GM23338 (cell line): Measurements from ENCODE around the gene PCDHAC2. TPM values are rescaled to one million over a fixed set of nuclear protein-coding genes. Genes with fewer than 3 reads are reported as not detected.

ENCODE experiments used
- ATAC-seq: fragments of 200-7000 bp; cut with Tn5 transposase; 3 replicates; pipeline ENCODE4 v1.9.1; 2020
- DNase-seq: peaks from one replicate; pipeline ENCODE4 v3.0.0-alpha.2; 2015; ENCODE audit warnings: low spot score
- H2AFZ ChIP-seq: fragments of 200-600 bp; sonication (generic); 2 replicates; pipeline ENCODE4 v1.8.0; 2016; ENCODE audit warnings: antibody characterized with exemption, mild to moderate bottlenecking, moderate library complexity
- H3F3A ChIP-seq: fragments of 200-600 bp; sonication (generic); replicated peaks from 2 replicates; pipeline ENCODE4 v1.8.0; 2017; ENCODE audit warnings: antibody characterized with exemption, mixed run types, low read depth
- H3K27ac ChIP-seq: fragments of 200-600 bp; sonication (generic); 2 replicates; pipeline ENCODE4 v1.6.1; 2016; ENCODE audit warnings: low read depth
- H3K27me3 ChIP-seq: fragments of 200-600 bp; sonication (generic); 2 replicates; pipeline ENCODE4 v1.8.0; 2016; ENCODE audit warnings: mild to moderate bottlenecking, mixed run types, moderate library complexity; ENCODE audit not compliant: insufficient read depth
- H3K36me3 ChIP-seq: fragments of 200-600 bp; sonication (generic); 2 replicates; pipeline ENCODE4 v1.8.0; 2016; ENCODE audit warnings: mild to moderate bottlenecking; ENCODE audit not compliant: insufficient read depth
- H3K4me1 ChIP-seq: fragments of 200-600 bp; sonication (generic); 2 replicates; pipeline ENCODE4 v1.8.0; 2016; ENCODE audit warnings: mild to moderate bottlenecking, moderate library complexity; ENCODE audit not compliant: insufficient read depth
- H3K4me2 ChIP-seq: fragments of 200-600 bp; sonication (generic); 2 replicates; pipeline ENCODE4 v1.7.1; 2017; ENCODE audit warnings: mixed run types
- H3K4me3 ChIP-seq: fragments of 200-600 bp; sonication (generic); 2 replicates; pipeline ENCODE4 v1.6.1; 2016; ENCODE audit warnings: mixed run types
- H3K79me2 ChIP-seq: fragments of 200-600 bp; sonication (generic); replicated peaks from 2 replicates; pipeline ENCODE4 v1.8.0; 2017; ENCODE audit warnings: mild to moderate bottlenecking; ENCODE audit not compliant: insufficient read depth
- H3K9me2 ChIP-seq: fragments of 200-600 bp; sonication (generic); 2 replicates; pipeline ENCODE4 v1.8.0; 2017; ENCODE audit not compliant: insufficient read depth
- H4K20me1 ChIP-seq: fragments of 200-600 bp; sonication (generic); replicated peaks from 2 replicates; pipeline ENCODE4 v1.8.0; 2017; ENCODE audit warnings: mild to moderate bottlenecking; ENCODE audit not compliant: insufficient read depth
- H3K27ac Mint-ChIP-seq: 2 replicates; pipeline ENCODE4 v1.8.0; 2020; ENCODE audit warnings: inconsistent platforms, mild to moderate bottlenecking, moderate library complexity, mixed read lengths
- H3K27me3 Mint-ChIP-seq: 3 replicates; pipeline ENCODE4 v1.8.0; 2022; ENCODE audit warnings: low read depth, mild to moderate bottlenecking, moderate library complexity, mixed read lengths, inconsistent platforms; ENCODE audit not compliant: insufficient read depth, poor library complexity
- H3K36me3 Mint-ChIP-seq: 3 replicates; pipeline ENCODE4 v1.8.0; 2021; ENCODE audit warnings: low read depth, mild to moderate bottlenecking, inconsistent platforms, moderate library complexity, mixed read lengths
- H3K4me1 Mint-ChIP-seq: 3 replicates; pipeline ENCODE4 v1.8.0; 2020; ENCODE audit warnings: mild to moderate bottlenecking, inconsistent platforms, mixed read lengths
- H3K4me3 Mint-ChIP-seq: 3 replicates; pipeline ENCODE4 v1.8.0; 2021; ENCODE audit warnings: moderate library complexity, mild to moderate bottlenecking, inconsistent platforms, mixed read lengths
- H3K9me3 Mint-ChIP-seq: 3 replicates; pipeline ENCODE4 v1.8.0; 2020; ENCODE audit warnings: moderate library complexity, mild to moderate bottlenecking, inconsistent platforms, mixed read lengths
- CREB1 ChIP-seq: fragments of 250-450 bp; sonication (Bioruptor Pico); IDR thresholded peaks from 2 replicates; pipeline ENCODE4 v1.5.0; 2020; ENCODE audit warnings: low read depth, mild to moderate bottlenecking, moderate library complexity
- CTCF ChIP-seq, 2 experiments: fragments of 200-600 bp in 1 of 2; sonication (generic) in 1 of 2; conservative IDR thresholded peaks; 2 replicates each; pipeline versions ENCODE4 v1.5.1 to v1.6.1; 2016 to 2017; ENCODE audit warnings: antibody characterized with exemption in 2 of 2, low read depth in 2 of 2, mild to moderate bottlenecking in 2 of 2, moderate library complexity in 1 of 2
- EZH2 ChIP-seq: fragments of 200-600 bp; sonication (generic); IDR thresholded peaks from one replicate; pipeline ENCODE4 v1.8.0; 2017; ENCODE audit warnings: antibody characterized with exemption, mild to moderate bottlenecking, low read depth; ENCODE audit not compliant: unreplicated experiment
- NANOG ChIP-seq: IDR thresholded peaks from 2 replicates; pipeline ENCODE4 v1.6.1; 2016; ENCODE audit warnings: antibody characterized with exemption, borderline replicate concordance
- POLR2AphosphoS5 ChIP-seq: IDR thresholded peaks from 2 replicates; pipeline ENCODE4 v1.6.1; 2016; ENCODE audit warnings: antibody characterized with exemption, low read depth
- STAT1 ChIP-seq: IDR thresholded peaks from one replicate; pipeline ENCODE4 v1.6.1; 2016; ENCODE audit warnings: antibody characterized with exemption; ENCODE audit not compliant: unreplicated experiment
- ZNF331 ChIP-seq: fragments of 250-450 bp; sonication (Bioruptor Pico); IDR thresholded peaks from 2 replicates; pipeline ENCODE4 v1.5.0; 2020; ENCODE audit warnings: low read depth, mild to moderate bottlenecking, moderate library complexity
- ZNF462 ChIP-seq: fragments of 250-450 bp; sonication (Bioruptor Pico); IDR thresholded peaks from 2 replicates; pipeline ENCODE4 v1.5.0; 2020; ENCODE audit warnings: mild to moderate bottlenecking, moderate library complexity
- polyA plus RNA-seq: library from polyadenylated mRNA; unstranded; fragments of >200 nt; fragmentation: Nextera tagmentation; extraction: Ambion mirVana; gene quantifications from 2 replicates; pipeline ENCODE4 v1.2.1, GENCODE V29; 2016
- total RNA-seq: library from RNA; depleted of rRNA; stranded (reverse); fragments of >200 nt; shearing (Covaris generic); gene quantifications from 2 replicates; pipeline ENCODE4 v1.2.3, GENCODE V29; 2014

Gene PCDHAC2
- total and polyA plus RNA-seq, 2 experiments from 2014 or later: 1.8 to 11.8 TPM

DNA sequence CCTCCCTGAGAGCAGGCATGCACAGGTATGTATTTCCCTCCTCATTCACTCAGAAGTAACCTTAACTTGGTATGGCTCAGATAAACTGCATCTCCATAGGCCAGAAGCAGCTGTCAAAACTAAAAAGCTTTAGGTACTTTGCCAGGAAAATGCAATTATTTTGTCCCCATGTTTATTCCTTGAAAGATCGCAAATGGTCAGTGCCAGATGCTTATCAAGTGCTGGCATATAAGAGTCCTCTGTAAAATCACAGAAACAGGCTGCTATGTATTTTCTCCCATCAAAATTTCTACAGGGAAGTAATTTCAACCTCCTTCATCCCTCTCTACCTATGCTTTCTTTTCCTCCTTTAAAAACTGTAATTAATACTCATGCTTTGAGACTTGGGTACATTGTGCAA lies 12.7 kb downstream of the PCDHAC2 start:
- Mint-ChIP-seq H3K4me1 (peaks cover 22% of the 10 kb centered on the region), H3K9me3 (no peaks in the 10 kb centered on the region), H3K27me3 (no peaks in the 10 kb centered on the region), H3K4me3 (no peak overlapping the region), H3K27ac (no peak overlapping the region), H3K36me3 (no peaks in the 10 kb centered on the region)
- no peaks in the 10 kb centered on the region for H3K79me2 ChIP-seq
- no peak for DNase-seq
- no peak overlapping the region for H3K4me3 ChIP-seq
- H3F3A ChIP-seq: no peaks in the 10 kb centered on the region
- peak; percentile 53 for ATAC-seq
- no peaks in the 10 kb centered on the region for H3K9me2 ChIP-seq
- H4K20me1 ChIP-seq: no peaks in the 10 kb centered on the region; the same call in 1 of the 2 replicates
- no peak overlapping the region for H2AFZ ChIP-seq
- H3K36me3 ChIP-seq: no peaks in the 10 kb centered on the region
- no peak overlapping the region for H3K4me2 ChIP-seq
- TF ChIP-seq ZNF462 (CRISPR knock-in tag): no peak
- no peak for TF ChIP-seq ZNF331 (CRISPR knock-in tag)
- TF ChIP-seq CREB1 (CRISPR knock-in tag): no peak
- no peak for TF ChIP-seq EZH2
- TF ChIP-seq STAT1: no peak
- TF ChIP-seq NANOG: no peak
- no peak for TF ChIP-seq CTCF (conservative IDR thresholded peaks at IDR 0.05; ENCODE audit: low read depth in 2 of 2)
- no peak for TF ChIP-seq POLR2AphosphoS5
- H3K27ac ChIP-seq: no peak overlapping the region
- no peaks in the 10 kb centered on the region for H3K27me3 ChIP-seq
- peaks cover 11% of the 10 kb centered on the region for H3K4me1 ChIP-seq
